ENCODE measurements around the gene PLCD1. TPM values are rescaled to one million over a fixed set of nuclear protein-coding genes. Genes with fewer than 3 reads are reported as not detected.

The PLCD1 gene
- total and polyA plus RNA-seq, 2 of the 13 experiments (the other 11 are each of a cell fraction or from before 2014, with no cell fraction given) = 10.1 to 12.4 TPM

DNA sequence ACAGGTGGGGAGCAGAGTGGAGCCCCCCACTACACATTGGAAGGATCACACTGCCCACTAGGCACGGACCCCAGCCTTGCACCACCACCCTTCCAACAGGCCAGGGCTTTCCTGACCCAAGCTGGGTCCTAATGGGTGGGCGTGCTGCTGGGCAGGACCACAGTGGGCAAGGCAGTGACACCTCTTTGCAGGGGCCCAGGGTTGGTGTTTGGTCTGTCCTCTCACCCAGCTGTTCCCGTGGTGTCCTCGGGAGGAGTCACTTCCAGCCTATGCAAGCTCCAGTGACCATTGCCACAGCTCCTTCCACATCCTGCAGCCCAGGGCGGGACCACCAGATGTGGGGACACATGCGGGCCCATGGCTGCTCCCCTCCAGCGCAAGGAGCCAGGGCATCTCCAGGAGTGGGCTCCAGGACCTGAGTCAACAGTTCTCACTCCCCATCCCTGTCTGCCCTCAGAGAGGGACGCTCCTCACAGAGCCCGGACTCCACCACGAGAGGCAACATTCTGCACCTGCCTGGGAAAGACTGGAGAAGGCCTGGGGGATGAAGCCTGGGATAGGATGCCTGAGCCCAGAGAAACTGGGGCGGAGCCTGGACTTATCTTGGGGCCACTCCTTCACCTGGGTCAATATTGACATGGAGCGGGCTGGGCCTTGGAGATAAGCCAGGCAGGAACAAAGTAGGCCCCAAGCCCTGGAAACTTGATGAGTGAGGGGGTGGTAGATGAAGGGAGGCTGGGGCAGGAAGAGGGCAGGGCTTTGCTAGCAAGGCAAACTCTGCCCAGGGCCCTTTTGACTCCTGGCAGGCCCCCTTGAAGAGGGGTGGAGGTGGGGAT lies 42.7 kb downstream of the PLCD1 start (continued):
- TF ChIP-seq, protein P1, sequence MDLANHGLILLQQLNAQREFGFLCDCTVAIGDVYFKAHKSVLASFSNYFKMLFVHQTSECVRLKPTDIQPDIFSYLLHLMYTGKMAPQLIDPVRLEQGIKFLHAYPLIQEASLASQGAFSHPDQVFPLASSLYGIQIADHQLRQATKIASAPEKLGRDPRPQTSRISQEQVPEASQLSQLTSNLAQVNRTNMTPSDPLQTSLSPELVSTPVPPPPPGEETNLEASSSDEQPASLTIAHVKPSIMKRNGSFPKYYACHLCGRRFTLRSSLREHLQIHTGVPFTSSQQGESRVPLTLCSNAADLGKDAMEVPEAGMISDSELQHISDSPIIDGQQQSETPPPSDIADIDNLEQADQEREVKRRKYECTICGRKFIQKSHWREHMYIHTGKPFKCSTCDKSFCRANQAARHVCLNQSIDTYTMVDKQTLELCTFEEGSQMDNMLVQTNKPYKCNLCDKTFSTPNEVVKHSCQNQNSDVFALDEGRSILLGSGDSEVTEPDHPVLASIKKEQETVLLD (CRISPR knock-in tag; IDR thresholded peaks at IDR 0.05; ENCODE audit: low read depth) = no peak
- TF ChIP-seq ZNF343 (CRISPR knock-in tag; IDR thresholded peaks at IDR 0.05) (no peak), NONO (IDR thresholded peaks at IDR 0.05) (no peak), NONO (CRISPR knock-in tag; conservative IDR thresholded peaks at IDR 0.05) (peak; percentile 64; the same call in 1 of the 2 replicates), SOX6 (IDR thresholded peaks at IDR 0.05) (no peak), SOX6 (CRISPR knock-in tag; IDR thresholded peaks at IDR 0.05) (peak; percentile 61; the same call in 1 of the 2 replicates), RBAK (CRISPR knock-in tag; IDR thresholded peaks at IDR 0.05) (no peak), ZNF496 (CRISPR knock-in tag; IDR thresholded peaks at IDR 0.05; ENCODE audit: insufficient replicate concordance) (no peak), NFRKB (IDR thresholded peaks at IDR 0.05) (no peak), ZNF782 (CRISPR knock-in tag; IDR thresholded peaks at IDR 0.05; ENCODE audit: borderline replicate concordance) (no peak), SRSF1 (optimal IDR thresholded peaks at IDR 0.05; ENCODE audit: low read depth, low read length) (no peak), HOXA3 (CRISPR knock-in tag; IDR thresholded peaks at IDR 0.05) (peak; percentile 36; the same call in 1 of the 2 replicates), RFXAP (CRISPR knock-in tag; IDR thresholded peaks at IDR 0.05; ENCODE audit: borderline replicate concordance) (0 out of 2 replicates have a peak, but pooled peaks have one; percentile 8)
- TF ChIP-seq, protein P2, sequence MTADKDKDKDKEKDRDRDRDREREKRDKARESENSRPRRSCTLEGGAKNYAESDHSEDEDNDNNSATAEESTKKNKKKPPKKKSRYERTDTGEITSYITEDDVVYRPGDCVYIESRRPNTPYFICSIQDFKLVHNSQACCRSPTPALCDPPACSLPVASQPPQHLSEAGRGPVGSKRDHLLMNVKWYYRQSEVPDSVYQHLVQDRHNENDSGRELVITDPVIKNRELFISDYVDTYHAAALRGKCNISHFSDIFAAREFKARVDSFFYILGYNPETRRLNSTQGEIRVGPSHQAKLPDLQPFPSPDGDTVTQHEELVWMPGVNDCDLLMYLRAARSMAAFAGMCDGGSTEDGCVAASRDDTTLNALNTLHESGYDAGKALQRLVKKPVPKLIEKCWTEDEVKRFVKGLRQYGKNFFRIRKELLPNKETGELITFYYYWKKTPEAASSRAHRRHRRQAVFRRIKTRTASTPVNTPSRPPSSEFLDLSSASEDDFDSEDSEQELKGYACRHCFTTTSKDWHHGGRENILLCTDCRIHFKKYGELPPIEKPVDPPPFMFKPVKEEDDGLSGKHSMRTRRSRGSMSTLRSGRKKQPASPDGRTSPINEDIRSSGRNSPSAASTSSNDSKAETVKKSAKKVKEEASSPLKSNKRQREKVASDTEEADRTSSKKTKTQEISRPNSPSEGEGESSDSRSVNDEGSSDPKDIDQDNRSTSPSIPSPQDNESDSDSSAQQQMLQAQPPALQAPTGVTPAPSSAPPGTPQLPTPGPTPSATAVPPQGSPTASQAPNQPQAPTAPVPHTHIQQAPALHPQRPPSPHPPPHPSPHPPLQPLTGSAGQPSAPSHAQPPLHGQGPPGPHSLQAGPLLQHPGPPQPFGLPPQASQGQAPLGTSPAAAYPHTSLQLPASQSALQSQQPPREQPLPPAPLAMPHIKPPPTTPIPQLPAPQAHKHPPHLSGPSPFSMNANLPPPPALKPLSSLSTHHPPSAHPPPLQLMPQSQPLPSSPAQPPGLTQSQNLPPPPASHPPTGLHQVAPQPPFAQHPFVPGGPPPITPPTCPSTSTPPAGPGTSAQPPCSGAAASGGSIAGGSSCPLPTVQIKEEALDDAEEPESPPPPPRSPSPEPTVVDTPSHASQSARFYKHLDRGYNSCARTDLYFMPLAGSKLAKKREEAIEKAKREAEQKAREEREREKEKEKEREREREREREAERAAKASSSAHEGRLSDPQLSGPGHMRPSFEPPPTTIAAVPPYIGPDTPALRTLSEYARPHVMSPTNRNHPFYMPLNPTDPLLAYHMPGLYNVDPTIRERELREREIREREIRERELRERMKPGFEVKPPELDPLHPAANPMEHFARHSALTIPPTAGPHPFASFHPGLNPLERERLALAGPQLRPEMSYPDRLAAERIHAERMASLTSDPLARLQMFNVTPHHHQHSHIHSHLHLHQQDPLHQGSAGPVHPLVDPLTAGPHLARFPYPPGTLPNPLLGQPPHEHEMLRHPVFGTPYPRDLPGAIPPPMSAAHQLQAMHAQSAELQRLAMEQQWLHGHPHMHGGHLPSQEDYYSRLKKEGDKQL (CRISPR knock-in tag; IDR thresholded peaks at IDR 0.05; ENCODE audit: low read depth) = no peak
- TF ChIP-seq, protein P3, sequence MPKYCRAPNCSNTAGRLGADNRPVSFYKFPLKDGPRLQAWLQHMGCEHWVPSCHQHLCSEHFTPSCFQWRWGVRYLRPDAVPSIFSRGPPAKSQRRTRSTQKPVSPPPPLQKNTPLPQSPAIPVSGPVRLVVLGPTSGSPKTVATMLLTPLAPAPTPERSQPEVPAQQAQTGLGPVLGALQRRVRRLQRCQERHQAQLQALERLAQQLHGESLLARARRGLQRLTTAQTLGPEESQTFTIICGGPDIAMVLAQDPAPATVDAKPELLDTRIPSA (CRISPR knock-in tag; IDR thresholded peaks at IDR 0.05; ENCODE audit: borderline replicate concordance) = no peak
- TF ChIP-seq, protein P4, sequence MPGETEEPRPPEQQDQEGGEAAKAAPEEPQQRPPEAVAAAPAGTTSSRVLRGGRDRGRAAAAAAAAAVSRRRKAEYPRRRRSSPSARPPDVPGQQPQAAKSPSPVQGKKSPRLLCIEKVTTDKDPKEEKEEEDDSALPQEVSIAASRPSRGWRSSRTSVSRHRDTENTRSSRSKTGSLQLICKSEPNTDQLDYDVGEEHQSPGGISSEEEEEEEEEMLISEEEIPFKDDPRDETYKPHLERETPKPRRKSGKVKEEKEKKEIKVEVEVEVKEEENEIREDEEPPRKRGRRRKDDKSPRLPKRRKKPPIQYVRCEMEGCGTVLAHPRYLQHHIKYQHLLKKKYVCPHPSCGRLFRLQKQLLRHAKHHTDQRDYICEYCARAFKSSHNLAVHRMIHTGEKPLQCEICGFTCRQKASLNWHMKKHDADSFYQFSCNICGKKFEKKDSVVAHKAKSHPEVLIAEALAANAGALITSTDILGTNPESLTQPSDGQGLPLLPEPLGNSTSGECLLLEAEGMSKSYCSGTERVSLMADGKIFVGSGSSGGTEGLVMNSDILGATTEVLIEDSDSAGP (CRISPR knock-in tag; IDR thresholded peaks at IDR 0.05; ENCODE audit: borderline replicate concordance) = peak; percentile 45; the same call in 1 of the 2 replicates
- TF ChIP-seq, protein P5, sequence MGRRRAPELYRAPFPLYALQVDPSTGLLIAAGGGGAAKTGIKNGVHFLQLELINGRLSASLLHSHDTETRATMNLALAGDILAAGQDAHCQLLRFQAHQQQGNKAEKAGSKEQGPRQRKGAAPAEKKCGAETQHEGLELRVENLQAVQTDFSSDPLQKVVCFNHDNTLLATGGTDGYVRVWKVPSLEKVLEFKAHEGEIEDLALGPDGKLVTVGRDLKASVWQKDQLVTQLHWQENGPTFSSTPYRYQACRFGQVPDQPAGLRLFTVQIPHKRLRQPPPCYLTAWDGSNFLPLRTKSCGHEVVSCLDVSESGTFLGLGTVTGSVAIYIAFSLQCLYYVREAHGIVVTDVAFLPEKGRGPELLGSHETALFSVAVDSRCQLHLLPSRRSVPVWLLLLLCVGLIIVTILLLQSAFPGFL (CRISPR knock-in tag; IDR thresholded peaks at IDR 0.05) = no peak

Data from HepG2 (cell line).